Measurements from ENCODE around the gene KCNJ6. TPM values are rescaled to one million over a fixed set of nuclear protein-coding genes. Genes with fewer than 3 reads are reported as not detected.

Gene KCNJ6
- total and polyA plus RNA-seq, 4 donors = 0.01 TPM; not detected in 3

DNA sequence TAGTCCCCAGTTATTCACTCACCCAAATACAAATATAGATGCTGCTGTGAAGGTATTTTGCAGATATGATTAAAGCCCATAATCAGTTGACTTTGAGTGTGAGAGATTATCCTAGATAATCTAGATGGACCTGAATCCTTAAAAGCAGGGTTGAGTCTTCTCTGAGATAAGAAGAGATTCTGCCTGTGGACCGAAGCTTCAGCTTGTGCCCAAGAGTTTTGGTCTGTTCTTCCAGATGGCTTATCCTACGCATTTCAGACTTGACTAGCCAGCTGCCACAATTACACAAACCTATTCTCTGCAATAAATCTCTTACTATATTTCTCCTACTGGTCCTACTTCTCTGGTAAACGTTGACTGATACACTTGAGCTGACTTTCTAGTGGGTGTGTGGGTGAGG, 145.1 kb downstream of the KCNJ6 start:
- TF ChIP-seq YY1 (IDR thresholded peaks at IDR 0.05) (no peak), EGR1 (IDR thresholded peaks at IDR 0.05; ENCODE audit: low read depth in 2 of 2) (no peak), SP1 (IDR thresholded peaks at IDR 0.05) (no peak), RAD21 (IDR thresholded peaks at IDR 0.05) (no peak), NR2F2 (IDR thresholded peaks at IDR 0.05) (no peak)
- TF ChIP-seq, protein P1, sequence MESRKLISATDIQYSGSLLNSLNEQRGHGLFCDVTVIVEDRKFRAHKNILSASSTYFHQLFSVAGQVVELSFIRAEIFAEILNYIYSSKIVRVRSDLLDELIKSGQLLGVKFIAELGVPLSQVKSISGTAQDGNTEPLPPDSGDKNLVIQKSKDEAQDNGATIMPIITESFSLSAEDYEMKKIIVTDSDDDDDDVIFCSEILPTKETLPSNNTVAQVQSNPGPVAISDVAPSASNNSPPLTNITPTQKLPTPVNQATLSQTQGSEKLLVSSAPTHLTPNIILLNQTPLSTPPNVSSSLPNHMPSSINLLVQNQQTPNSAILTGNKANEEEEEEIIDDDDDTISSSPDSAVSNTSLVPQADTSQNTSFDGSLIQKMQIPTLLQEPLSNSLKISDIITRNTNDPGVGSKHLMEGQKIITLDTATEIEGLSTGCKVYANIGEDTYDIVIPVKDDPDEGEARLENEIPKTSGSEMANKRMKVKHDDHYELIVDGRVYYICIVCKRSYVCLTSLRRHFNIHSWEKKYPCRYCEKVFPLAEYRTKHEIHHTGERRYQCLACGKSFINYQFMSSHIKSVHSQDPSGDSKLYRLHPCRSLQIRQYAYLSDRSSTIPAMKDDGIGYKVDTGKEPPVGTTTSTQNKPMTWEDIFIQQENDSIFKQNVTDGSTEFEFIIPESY (IDR thresholded peaks at IDR 0.05) = no peak
- TF ChIP-seq, protein P2, sequence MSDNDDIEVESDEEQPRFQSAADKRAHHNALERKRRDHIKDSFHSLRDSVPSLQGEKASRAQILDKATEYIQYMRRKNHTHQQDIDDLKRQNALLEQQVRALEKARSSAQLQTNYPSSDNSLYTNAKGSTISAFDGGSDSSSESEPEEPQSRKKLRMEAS (IDR thresholded peaks at IDR 0.05) = no peak
- Histone ChIP-seq H3K4me1 (ENCODE audit: control insufficient read depth in 4 of 4, insufficient read depth in 4 of 4, low read length in 3 of 4) (no peaks in the 10 kb centered on the region), H3K9ac (ENCODE audit: low read depth in 1 of 2, low read length in 2 of 2) (no peak overlapping the region), H3K4me3 (ENCODE audit: low read depth in 1 of 3, low read length in 3 of 3) (no peak overlapping the region), H3K27ac (ENCODE audit: low read depth in 1 of 2, low read length in 2 of 2) (no peak overlapping the region), H3K36me3 (ENCODE audit: control insufficient read depth in 4 of 4, insufficient read depth in 3 of 4, low read depth in 1 of 4, low read length in 3 of 4) (no peaks in the 10 kb centered on the region), H3K27me3 (ENCODE audit: control insufficient read depth in 4 of 4, insufficient read depth in 4 of 4, low read length in 3 of 4) (peaks cover 0 to 14% (median 0%) of the 10 kb centered on the region in 4 donors), H3K9me3 (ENCODE audit: control insufficient read depth in 4 of 4, low read length in 3 of 4) (no peaks in the 10 kb centered on the region)
- DNase-seq (ENCODE audit: low spot score) = no peak
- WGBS = 67% methylated on average over 3 of the region's 3 CpGs

DNA sequence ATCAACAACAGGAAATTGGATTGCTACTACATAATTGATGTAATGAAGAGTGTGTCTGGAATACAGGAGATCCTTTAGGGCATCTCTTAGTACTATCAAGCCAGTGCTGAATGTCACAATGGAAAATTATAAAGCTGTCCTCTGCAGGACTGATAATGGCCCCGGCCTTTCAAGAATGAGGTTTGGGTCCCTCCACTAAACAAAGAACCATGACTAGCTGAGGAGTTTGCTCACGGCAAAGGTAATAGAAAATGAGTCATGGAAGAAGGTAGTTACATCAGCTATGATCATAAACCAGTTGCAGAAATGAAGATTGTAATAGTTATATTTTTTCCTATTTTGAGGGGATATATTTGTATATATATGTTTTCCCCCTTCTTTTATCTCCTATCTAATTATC, 145.8 kb downstream of the KCNJ6 start:
- H3K4me3 ChIP-seq (ENCODE audit: low read depth in 1 of 3, low read length in 3 of 3) = no peak overlapping the region
- no peaks in the 10 kb centered on the region for H3K4me1 ChIP-seq (ENCODE audit: control insufficient read depth in 4 of 4, insufficient read depth in 4 of 4, low read length in 3 of 4)
- H3K27me3 ChIP-seq (ENCODE audit: control insufficient read depth in 4 of 4, insufficient read depth in 4 of 4, low read length in 3 of 4) = peaks cover 0 to 14% (median 0%) of the 10 kb centered on the region in 4 donors
- no peak overlapping the region for H3K9ac ChIP-seq (ENCODE audit: low read depth in 1 of 2, low read length in 2 of 2)
- DNase-seq (ENCODE audit: low spot score) = no peak
- H3K36me3 ChIP-seq (ENCODE audit: control insufficient read depth in 4 of 4, insufficient read depth in 3 of 4, low read depth in 1 of 4, low read length in 3 of 4) = no peaks in the 10 kb centered on the region
- H3K27ac ChIP-seq (ENCODE audit: low read depth in 1 of 2, low read length in 2 of 2) = no peak overlapping the region
- no peaks in the 10 kb centered on the region for H3K9me3 ChIP-seq (ENCODE audit: control insufficient read depth in 4 of 4, low read length in 3 of 4)
- no peak for TF ChIP-seq FOXA2 (IDR thresholded peaks at IDR 0.05)
- TF ChIP-seq FOXA1 (IDR thresholded peaks at IDR 0.05) = no peak
- no peak for TF ChIP-seq EGR1 (IDR thresholded peaks at IDR 0.05; ENCODE audit: low read depth in 2 of 2)
- no peak for TF ChIP-seq RAD21 (IDR thresholded peaks at IDR 0.05)
- TF ChIP-seq, protein P1 (IDR thresholded peaks at IDR 0.05) = no peak
- TF ChIP-seq RXRA (IDR thresholded peaks at IDR 0.05) = no peak
- no peak for TF ChIP-seq NR2F2 (IDR thresholded peaks at IDR 0.05)
- no peak for TF ChIP-seq HNF4G (IDR thresholded peaks at IDR 0.05)
- no peak for TF ChIP-seq YY1 (IDR thresholded peaks at IDR 0.05)
- TF ChIP-seq, protein P2 (IDR thresholded peaks at IDR 0.05) = no peak
- TF ChIP-seq SP1 (IDR thresholded peaks at IDR 0.05) = no peak
- TF ChIP-seq TAF1 (conservative IDR thresholded peaks at IDR 0.05) = no peak
- TF ChIP-seq, protein P3, sequence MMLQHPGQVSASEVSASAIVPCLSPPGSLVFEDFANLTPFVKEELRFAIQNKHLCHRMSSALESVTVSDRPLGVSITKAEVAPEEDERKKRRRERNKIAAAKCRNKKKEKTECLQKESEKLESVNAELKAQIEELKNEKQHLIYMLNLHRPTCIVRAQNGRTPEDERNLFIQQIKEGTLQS (IDR thresholded peaks at IDR 0.05) = no peak
- TF ChIP-seq, protein P4, sequence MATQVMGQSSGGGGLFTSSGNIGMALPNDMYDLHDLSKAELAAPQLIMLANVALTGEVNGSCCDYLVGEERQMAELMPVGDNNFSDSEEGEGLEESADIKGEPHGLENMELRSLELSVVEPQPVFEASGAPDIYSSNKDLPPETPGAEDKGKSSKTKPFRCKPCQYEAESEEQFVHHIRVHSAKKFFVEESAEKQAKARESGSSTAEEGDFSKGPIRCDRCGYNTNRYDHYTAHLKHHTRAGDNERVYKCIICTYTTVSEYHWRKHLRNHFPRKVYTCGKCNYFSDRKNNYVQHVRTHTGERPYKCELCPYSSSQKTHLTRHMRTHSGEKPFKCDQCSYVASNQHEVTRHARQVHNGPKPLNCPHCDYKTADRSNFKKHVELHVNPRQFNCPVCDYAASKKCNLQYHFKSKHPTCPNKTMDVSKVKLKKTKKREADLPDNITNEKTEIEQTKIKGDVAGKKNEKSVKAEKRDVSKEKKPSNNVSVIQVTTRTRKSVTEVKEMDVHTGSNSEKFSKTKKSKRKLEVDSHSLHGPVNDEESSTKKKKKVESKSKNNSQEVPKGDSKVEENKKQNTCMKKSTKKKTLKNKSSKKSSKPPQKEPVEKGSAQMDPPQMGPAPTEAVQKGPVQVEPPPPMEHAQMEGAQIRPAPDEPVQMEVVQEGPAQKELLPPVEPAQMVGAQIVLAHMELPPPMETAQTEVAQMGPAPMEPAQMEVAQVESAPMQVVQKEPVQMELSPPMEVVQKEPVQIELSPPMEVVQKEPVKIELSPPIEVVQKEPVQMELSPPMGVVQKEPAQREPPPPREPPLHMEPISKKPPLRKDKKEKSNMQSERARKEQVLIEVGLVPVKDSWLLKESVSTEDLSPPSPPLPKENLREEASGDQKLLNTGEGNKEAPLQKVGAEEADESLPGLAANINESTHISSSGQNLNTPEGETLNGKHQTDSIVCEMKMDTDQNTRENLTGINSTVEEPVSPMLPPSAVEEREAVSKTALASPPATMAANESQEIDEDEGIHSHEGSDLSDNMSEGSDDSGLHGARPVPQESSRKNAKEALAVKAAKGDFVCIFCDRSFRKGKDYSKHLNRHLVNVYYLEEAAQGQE (IDR thresholded peaks at IDR 0.05) = no peak
- TF ChIP-seq JUND (IDR thresholded peaks at IDR 0.05) = no peak
- TF ChIP-seq HNF4A (conservative IDR thresholded peaks at IDR 0.05) = no peak
- WGBS = 86% methylated on average over 2 of the region's 2 CpGs

All from liver (tissue), 9 donors.